Ramos (cell line): Measurements from ENCODE around the gene PCSK4.

Experiments
- in situ Hi-C: fragments of 300-500 bp; cut with MboI; formaldehyde crosslinking; loops from one replicate; pipeline ENCODE4 v1.14.3; 2022; ENCODE audit warnings: low sequenced_read_pairs; ENCODE audit not compliant: unreplicated experiment

The PCSK4 gene

GRCh38 chr19:1474011-1474764 lies 16.0 kb downstream of the PCSK4 start:
- in situ Hi-C loops, result no loop called here

GRCh38 chr19:1473085-1473851 lies 16.9 kb downstream of the PCSK4 start:
- in situ Hi-C loops, result no loop called here

DNA sequence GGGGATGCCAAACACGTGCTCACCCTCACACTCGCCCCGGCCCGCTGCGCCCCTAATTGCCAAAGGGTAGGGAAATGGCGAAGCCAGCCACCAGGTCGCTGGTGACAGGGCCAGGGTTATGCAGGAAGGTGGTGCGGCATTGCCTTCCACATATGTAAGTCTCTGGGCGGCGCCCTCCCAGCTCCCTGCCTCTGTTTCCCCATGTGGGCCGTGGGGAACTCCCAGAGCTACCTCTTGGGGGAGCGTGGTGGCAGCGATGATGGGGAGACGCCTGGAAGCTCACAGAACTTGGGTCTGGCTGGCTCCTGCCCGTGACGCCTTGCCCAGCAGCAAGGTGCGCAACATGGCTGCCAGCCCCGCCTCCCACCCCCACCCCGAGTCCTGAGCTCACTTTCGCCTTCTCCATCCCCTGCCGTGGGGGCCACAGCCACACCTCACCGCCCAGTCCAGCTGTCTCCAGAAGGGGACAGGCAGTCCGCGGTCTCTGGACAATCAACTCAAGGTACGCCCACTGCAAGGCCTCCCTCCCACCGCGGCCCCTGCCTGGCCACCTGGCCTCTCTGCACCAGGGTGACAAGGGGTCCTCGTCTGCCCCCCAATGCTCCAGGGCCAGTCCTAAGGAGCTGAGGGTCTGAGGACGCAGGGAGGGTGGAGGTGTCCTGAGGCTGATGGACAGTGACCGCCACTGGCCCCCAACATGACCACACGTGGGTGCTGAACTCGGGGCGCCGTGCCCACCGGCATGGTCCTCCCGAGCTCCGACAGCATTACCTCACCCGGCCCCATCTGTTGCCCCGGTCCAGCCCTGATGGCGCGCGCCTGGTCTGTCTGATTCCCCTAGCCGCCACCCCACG lies 17.7 kb downstream of the PCSK4 start:
- in situ Hi-C loops, result no loop called here

GRCh38 chr19:1471515-1472160 lies 18.5 kb downstream of the PCSK4 start:
- in situ Hi-C loops, result no loop called here

DNA sequence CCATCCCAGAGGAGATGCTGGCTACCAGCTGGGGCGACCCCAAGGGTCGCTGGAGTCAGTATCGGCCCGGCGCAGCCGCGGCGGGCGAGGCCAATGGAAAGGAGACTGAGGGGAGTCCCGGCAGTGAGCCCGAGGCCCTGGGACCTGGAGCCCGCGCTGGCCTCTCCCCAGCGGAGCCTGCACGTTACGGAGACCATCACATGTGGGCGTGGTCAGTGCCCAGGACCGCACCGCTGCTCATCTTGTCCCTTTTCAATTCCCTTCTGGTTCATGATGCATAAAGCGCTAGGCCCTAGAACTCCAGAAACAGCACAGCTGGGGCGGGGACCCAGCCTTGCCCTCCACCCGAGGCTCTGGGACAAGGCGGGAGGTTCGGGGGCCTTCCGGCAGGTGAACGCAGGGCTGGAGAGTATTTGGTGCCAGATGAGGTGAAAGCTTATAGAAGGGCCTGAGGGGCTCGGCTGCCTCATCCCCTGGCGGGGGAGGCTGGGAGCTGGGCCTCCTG lies 19.1 kb downstream of the PCSK4 start:
- in situ Hi-C loops, result no loop called here

GRCh38 chr19:1470305-1471009 lies 19.7 kb downstream of the PCSK4 start:
- in situ Hi-C loops, result no loop called here

DNA sequence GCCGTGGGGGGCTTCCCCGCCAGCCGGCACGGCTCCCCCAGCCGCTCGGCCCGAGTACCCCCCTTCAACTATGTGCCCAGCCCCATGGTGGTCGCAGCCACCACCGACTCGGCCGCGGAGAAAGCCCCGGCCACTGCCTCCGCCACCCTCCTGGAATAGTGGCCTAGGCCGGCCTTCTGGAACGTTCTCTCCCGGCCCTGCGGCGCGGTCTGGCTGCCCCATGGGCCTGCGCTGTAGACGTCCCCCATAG lies 20.2 kb downstream of the PCSK4 start:
- in situ Hi-C loops, result no loop called here

GRCh38 chr19:1469255-1470054 lies 20.7 kb downstream of the PCSK4 start:
- in situ Hi-C loops, result no loop called here

GRCh38 chr19:1468821-1469254 lies 21.3 kb downstream of the PCSK4 start:
- in situ Hi-C loops, result no loop called here

GRCh38 chr19:1468274-1468820 lies 21.8 kb downstream of the PCSK4 start:
- in situ Hi-C loops, result no loop called here

- in situ Hi-C loops, result no loop called here
Measured at GRCh38 chr19:1467490-1468273, 22.5 kb downstream of the PCSK4 start.

GRCh38 chr19:1467215-1467489 lies 23.0 kb downstream of the PCSK4 start:
- in situ Hi-C loops, result no loop called here

GRCh38 chr19:1466461-1467214 lies 23.5 kb downstream of the PCSK4 start:
- in situ Hi-C loops, result no loop called here

- in situ Hi-C loops, result no loop called here
Measured at GRCh38 chr19:1466018-1466460, 24.1 kb downstream of the PCSK4 start.

DNA sequence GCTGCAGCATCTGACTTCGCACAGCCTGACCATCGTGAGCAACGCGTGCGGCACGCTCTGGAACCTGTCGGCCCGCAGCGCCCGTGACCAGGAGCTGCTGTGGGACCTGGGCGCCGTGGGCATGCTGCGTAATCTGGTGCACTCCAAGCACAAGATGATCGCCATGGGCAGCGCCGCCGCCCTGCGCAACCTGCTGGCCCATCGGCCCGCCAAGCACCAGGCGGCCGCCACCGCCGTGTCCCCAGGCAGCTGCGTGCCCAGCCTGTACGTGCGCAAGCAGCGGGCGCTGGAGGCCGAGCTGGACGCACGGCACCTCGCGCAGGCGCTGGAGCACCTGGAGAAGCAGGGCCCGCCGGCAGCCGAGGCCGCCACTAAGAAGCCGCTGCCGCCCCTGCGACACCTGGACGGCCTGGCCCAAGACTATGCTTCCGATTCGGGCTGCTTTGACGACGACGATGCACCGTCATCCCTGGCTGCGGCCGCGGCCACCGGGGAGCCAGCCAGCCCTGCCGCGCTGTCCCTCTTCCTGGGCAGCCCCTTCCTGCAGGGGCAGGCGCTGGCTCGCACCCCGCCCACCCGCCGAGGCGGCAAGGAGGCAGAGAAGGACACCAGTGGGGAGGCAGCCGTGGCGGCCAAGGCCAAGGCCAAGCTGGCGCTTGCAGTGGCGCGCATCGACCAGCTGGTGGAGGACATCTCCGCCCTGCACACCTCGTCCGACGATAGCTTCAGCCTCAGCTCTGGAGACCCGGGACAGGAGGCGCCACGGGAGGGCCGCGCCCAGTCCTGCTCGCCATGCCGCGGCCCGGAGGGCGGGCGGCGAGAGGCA lies 24.7 kb downstream of the PCSK4 start:
- in situ Hi-C loops, result no loop called here

DNA sequence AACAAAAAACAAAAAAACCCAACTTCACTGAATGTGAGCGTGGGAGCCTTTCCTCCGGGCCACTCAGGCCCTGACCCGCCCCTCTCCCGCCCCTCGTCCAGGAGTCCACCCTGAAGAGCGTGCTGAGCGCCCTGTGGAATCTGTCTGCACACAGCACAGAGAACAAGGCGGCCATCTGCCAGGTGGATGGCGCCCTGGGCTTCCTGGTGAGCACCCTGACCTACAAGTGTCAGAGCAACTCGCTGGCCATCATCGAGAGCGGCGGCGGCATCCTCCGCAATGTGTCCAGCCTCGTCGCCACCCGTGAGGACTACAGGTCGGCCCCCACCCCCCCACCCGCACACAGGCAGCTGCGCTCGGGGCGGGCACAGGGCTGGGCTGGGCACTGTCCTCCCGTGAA lies 28.3 kb downstream of the PCSK4 start:
- in situ Hi-C loops, result no loop called here
